ENCODE measurements around the gene TMEM184C. TPM values are rescaled to one million over a fixed set of nuclear protein-coding genes. Genes with fewer than 3 reads are reported as not detected.

The TMEM184C gene
- total RNA-seq, 1 experiment from 2014 or later, result 23.3 TPM

DNA sequence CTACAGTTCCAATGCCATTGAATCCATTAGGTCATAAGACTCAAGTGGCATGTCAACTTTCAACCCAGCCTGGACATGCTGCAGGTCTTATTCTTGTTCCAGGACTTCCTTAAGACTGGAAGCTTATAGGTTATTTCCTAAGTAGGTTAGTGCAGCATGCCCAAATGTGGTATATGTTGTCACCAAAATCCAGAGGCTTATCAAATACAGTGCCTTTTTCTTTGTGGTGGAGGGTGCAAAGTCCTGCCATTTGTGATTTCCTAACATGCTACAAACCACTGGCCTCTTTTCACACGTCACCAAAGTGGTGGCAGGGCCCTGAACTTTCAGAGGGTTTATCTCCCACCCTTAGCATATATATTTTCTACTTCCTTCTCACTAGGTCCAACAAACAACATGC is 9.7 kb upstream of the TMEM184C start:
- no peaks in the 10 kb centered on the region for H3K36me3 Mint-ChIP-seq (ENCODE audit: insufficient read depth, unreplicated experiment)
- no peaks in the 10 kb centered on the region for H3K4me1 Mint-ChIP-seq (ENCODE audit: low read depth, unreplicated experiment)
- intact Hi-C loops (cut with micrococcal nuclease; ENCODE audit: unreplicated experiment), result no loop called here
- no peak for DNase-seq
- no peaks in the 10 kb centered on the region for H3K9me3 Mint-ChIP-seq (ENCODE audit: low read depth, unreplicated experiment)
- H3K4me3 Mint-ChIP-seq (ENCODE audit: low read depth, unreplicated experiment), result no peak overlapping the region
- no peaks in the 10 kb centered on the region for H3K27me3 Mint-ChIP-seq (ENCODE audit: unreplicated experiment)
- CTCF ChIA-PET, result no interaction called here
- H3K27ac Mint-ChIP-seq (ENCODE audit: unreplicated experiment), result no peak overlapping the region
- TF ChIP-seq, protein P1, sequence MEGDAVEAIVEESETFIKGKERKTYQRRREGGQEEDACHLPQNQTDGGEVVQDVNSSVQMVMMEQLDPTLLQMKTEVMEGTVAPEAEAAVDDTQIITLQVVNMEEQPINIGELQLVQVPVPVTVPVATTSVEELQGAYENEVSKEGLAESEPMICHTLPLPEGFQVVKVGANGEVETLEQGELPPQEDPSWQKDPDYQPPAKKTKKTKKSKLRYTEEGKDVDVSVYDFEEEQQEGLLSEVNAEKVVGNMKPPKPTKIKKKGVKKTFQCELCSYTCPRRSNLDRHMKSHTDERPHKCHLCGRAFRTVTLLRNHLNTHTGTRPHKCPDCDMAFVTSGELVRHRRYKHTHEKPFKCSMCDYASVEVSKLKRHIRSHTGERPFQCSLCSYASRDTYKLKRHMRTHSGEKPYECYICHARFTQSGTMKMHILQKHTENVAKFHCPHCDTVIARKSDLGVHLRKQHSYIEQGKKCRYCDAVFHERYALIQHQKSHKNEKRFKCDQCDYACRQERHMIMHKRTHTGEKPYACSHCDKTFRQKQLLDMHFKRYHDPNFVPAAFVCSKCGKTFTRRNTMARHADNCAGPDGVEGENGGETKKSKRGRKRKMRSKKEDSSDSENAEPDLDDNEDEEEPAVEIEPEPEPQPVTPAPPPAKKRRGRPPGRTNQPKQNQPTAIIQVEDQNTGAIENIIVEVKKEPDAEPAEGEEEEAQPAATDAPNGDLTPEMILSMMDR (IDR thresholded peaks at IDR 0.05; ENCODE audit: unreplicated experiment), result no peak
- BruUV-seq (replicated peaks), result no TSS peak

DNA sequence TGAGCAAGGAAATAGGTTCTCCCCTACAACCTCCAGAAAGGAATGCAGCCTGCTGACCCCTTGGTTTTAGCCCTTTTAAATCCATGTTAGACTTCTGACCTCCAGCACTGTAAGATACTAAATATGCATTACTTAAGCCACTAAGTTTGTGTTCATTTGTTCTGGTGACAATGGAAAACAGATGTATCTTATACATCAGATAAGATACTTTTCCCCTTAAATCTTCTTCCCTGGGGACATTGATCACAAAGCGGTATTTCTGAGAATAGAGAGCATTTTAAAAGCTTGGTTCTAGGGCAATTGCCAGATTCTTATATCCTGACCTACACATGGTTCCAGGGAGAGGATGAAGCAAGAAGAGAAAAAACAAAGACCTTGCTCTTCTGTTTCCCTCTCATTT is 6.5 kb upstream of the TMEM184C start:
- H3K36me3 Mint-ChIP-seq (ENCODE audit: insufficient read depth, unreplicated experiment), result no peaks in the 10 kb centered on the region
- CTCF ChIA-PET, result interaction anchor here (0.6 kb wide), 1 partner anchor 73 kb away, joined by 3 read pairs; the partner anchor contains the start of gene PRMT9
- BruUV-seq (replicated peaks), result no TSS peak
- H3K4me3 Mint-ChIP-seq (ENCODE audit: low read depth, unreplicated experiment), result no peak overlapping the region
- no peaks in the 10 kb centered on the region for H3K9me3 Mint-ChIP-seq (ENCODE audit: low read depth, unreplicated experiment)
- H3K27ac Mint-ChIP-seq (ENCODE audit: unreplicated experiment), result no peak overlapping the region
- DNase-seq, result no peak
- H3K4me1 Mint-ChIP-seq (ENCODE audit: low read depth, unreplicated experiment), result no peaks in the 10 kb centered on the region
- intact Hi-C loops (cut with micrococcal nuclease; ENCODE audit: unreplicated experiment), result no loop called here
- TF ChIP-seq, protein P1 (IDR thresholded peaks at IDR 0.05; ENCODE audit: unreplicated experiment), result no peak
- H3K27me3 Mint-ChIP-seq (ENCODE audit: unreplicated experiment), result no peaks in the 10 kb centered on the region

DNA sequence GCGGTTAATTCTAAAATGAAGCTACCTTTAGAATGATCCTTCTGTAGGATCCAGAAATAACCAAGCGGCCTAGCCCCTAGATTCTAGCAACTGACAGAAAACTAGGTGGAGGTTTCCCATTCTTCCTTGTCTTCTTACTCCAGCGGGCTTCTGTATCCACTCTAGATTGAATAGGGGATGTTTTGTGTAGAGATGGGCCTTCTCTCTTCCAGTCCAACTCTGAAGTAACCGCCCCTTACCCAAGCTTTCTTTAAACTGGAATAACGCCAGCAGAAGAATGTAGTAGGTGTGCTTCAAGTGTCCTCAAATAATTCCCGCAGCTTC is 386 bp upstream of the TMEM184C start:
- Mint-ChIP-seq H3K4me1 (ENCODE audit: low read depth, unreplicated experiment) (peaks cover 20% of the 10 kb centered on the region), H3K27me3 (ENCODE audit: unreplicated experiment) (no peaks in the 10 kb centered on the region), H3K27ac (ENCODE audit: unreplicated experiment) (peak overlapping the region; percentile 83), H3K4me3 (ENCODE audit: low read depth, unreplicated experiment) (peak overlapping the region; percentile 87), H3K36me3 (ENCODE audit: insufficient read depth, unreplicated experiment) (peaks cover 15% of the 10 kb centered on the region), H3K9me3 (ENCODE audit: low read depth, unreplicated experiment) (no peaks in the 10 kb centered on the region)
- TSS peak; percentile 84 for BruUV-seq (replicated peaks)
- intact Hi-C loops (cut with micrococcal nuclease; ENCODE audit: unreplicated experiment), result loop anchor here (2.0 kb wide), 1 partner anchor 20 kb away; no protein-coding TSS in a partner anchor
- no peak for DNase-seq
- TF ChIP-seq, protein P1 (IDR thresholded peaks at IDR 0.05; ENCODE audit: unreplicated experiment), result no peak
- CTCF ChIA-PET, result interaction anchor here (0.6 to 2.2 kb wide), 4 partner anchors 19 to 520 kb away, joined by 3 to 16 read pairs (median 6); no protein-coding TSS in a partner anchor

DNA sequence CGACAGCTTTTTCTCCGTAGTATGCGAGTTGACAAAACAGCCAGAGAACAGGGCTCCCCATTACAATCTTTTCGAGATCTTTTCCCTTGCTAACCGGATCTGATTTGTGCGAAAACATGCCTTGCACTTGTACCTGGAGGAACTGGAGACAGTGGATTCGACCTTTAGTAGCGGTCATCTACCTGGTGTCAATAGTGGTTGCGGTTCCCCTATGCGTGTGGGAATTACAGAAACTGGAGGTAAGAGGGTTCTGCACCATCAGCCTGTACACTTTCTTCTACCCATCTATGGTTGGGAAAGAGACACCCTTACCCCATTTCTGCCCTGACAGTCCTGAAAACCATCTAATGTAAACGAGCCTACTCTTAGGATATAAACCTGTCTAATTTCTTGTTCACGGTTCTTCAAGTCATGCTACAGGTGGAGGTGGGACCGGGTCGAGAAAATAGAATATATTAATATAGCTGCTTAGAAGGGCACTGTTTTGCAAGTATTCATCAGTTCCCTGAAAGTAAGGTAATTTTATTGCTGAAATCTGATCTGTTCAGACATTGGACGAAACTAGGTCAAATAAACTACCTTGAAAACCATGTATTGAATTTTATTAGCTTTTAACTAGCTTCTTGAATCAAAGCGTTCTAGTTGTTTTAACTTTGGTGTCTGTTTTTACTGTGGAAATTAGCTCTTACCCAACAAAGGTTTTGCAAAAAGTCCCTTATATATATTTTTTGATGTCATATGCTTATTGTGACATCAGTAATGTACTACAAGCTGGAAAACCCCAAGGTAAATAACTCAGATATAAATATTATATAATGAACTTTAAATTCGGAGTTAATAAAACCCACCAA is 869 bp downstream of the TMEM184C start:
- Mint-ChIP-seq H3K36me3 (ENCODE audit: insufficient read depth, unreplicated experiment) (peaks cover 18% of the 10 kb centered on the region), H3K4me1 (ENCODE audit: low read depth, unreplicated experiment) (peaks cover 20% of the 10 kb centered on the region), H3K27ac (ENCODE audit: unreplicated experiment) (peak overlapping the region; percentile 83), H3K4me3 (ENCODE audit: low read depth, unreplicated experiment) (peak overlapping the region; percentile 87), H3K9me3 (ENCODE audit: low read depth, unreplicated experiment) (no peaks in the 10 kb centered on the region), H3K27me3 (ENCODE audit: unreplicated experiment) (no peaks in the 10 kb centered on the region)
- TF ChIP-seq, protein P1 (IDR thresholded peaks at IDR 0.05; ENCODE audit: unreplicated experiment), result no peak
- DNase-seq, result no peak
- no TSS peak for BruUV-seq (replicated peaks)
- CTCF ChIA-PET, result interaction anchor here (1.4 to 2.2 kb wide), 3 partner anchors 21 to 521 kb away, joined by 4 to 16 read pairs (median 7); no protein-coding TSS in a partner anchor
- intact Hi-C loops (cut with micrococcal nuclease; ENCODE audit: unreplicated experiment), result loop anchor here (2.0 kb wide), 1 partner anchor 21 kb away; no protein-coding TSS in a partner anchor

Measured in Calu3 (cell line).